A172 (cell line): ENCODE data around the gene HIKESHI. TPM values are rescaled to one million over a fixed set of nuclear protein-coding genes. Genes with fewer than 3 reads are reported as not detected.
"Not testable (repeated sequence)": the region's sequence is repeated elsewhere in the genome, so short reads cannot be mapped to it uniquely, and the experiment has no call there.

Source experiments
- DNase-seq: peaks from one replicate; pipeline ENCODE4 v3.0.0-alpha.2; 2015; ENCODE audit warnings: low spot score
- total RNA-seq: library from RNA; depleted of rRNA; stranded (reverse); fragments of >200 nt; shearing (Covaris generic); gene quantifications from 2 replicates; pipeline ENCODE4 v1.2.3, GENCODE V29; 2014

The HIKESHI gene
- total RNA-seq, 1 experiment from 2014 or later, result 106 TPM

GRCh38 chr11:86292912-86293616 lies 9.0 kb upstream of the HIKESHI start:
- DNase-seq, result no peak

GRCh38 chr11:86294026-86294425 lies 8.0 kb upstream of the HIKESHI start:
- no peak for DNase-seq

GRCh38 chr11:86301742-86302091 lies 323 bp upstream of the HIKESHI start:
- no peak for DNase-seq

DNA sequence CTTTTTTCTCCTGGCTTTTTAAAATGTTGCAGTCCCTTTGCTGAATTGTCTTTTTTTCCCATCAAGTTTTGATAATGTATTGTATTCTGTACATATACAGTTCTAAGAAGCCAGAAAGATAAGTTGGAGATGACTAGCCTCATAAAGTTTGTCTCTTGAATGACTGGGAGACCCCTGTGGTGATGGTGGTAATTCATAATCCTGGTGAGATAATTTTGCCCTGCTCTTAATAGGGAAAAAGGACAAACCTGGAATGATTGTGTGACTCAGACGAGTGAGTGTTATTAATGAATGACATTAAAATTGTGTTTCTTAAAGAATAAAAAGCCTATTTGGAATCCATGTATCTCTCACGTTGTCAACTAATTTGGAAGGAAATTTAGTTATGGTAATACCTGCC lies 1.2 kb downstream of the HIKESHI start:
- peak; percentile 36 for DNase-seq

- DNase-seq, result not testable (repeated sequence)
Observed at GRCh38 chr11:86308710-86309109, 6.7 kb downstream of the HIKESHI start.

DNA sequence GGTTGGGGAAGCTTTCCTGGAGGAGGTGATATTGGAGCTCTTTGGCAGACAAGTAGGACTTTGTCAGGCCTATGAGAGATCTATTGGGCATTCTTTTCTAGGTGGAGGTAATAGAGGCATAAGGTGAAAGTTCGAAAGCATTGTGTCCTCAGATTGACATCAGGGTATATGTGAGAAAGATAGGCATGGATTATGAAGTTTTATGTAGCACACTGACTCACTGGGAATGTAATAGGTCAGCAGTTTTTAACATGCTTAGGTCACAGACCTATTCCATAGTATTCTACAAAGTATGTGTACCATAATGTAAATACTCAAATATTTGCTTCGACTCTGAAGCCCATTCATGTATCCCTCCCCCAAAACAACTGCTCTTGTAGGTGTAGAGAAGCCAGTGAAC lies 11.8 kb downstream of the HIKESHI start:
- no peak for DNase-seq

- DNase-seq, result no peak
Observed at GRCh38 chr11:86314636-86315035, 12.6 kb downstream of the HIKESHI start.

GRCh38 chr11:86335131-86335767 lies 33.2 kb downstream of the HIKESHI start:
- no peak for DNase-seq

GRCh38 chr11:86337227-86337626 lies 35.2 kb downstream of the HIKESHI start:
- DNase-seq, result no peak

DNA sequence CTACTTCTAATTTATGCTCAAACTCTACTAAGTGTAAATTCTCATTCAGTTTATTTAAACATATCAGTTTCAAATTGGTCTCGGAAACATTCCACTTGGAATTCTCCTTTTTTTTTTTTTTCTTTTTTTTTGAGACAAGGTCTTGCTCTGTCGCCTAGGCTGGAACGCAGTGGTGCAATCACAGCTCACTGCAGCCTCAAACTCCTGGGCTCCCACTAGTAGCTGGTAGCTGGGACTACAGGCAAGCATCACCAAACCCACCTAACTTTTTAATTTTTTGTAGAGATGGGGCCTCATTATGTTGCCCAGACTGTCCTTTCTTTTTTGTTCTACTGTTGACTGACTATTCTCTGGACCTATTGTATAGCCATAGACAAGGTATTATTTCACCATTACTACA lies 39.3 kb downstream of the HIKESHI start:
- no peak for DNase-seq

- DNase-seq, result no peak
Observed at GRCh38 chr11:86346513-86346912, 44.5 kb downstream of the HIKESHI start.

DNA sequence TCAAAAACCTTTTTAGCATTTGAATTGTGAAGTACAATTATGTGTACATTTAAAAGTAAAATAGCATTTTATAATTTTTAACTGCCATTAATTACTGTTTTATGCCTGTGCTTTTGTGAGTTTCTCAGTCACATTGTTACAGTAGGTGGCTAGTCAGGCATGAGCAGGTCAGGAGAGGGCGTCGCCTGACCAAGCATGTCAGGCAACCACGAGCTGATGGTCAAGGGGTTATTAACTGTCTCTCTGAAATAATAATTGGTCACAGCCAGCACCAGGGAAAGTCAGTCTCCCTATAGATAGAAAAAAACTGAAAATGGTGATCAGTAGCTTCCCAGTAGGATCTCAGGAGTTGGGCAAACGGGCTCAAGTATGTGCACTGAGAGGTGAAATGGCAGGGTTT lies 53.2 kb downstream of the HIKESHI start:
- peak; percentile 10 for DNase-seq

DNA sequence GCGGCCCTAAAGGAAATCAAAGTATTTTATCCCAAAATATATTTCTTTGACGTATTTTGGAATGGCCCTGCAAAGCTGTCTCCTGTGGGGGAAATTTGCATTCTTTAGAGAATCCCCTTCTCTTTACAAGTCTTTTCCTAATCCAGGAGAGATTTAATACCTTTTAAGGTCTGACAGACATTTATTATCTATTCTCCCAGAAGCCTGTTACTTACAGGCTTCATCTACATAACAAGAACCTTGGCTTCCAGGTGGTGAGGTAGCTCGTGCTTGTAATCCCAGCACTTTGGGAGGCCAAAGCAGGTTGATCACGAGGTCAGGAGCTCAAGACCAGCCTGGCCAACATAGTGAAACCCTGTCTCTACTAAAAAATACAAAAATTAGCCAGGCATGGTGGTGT lies 55.4 kb downstream of the HIKESHI start:
- not testable (repeated sequence) for DNase-seq

DNA sequence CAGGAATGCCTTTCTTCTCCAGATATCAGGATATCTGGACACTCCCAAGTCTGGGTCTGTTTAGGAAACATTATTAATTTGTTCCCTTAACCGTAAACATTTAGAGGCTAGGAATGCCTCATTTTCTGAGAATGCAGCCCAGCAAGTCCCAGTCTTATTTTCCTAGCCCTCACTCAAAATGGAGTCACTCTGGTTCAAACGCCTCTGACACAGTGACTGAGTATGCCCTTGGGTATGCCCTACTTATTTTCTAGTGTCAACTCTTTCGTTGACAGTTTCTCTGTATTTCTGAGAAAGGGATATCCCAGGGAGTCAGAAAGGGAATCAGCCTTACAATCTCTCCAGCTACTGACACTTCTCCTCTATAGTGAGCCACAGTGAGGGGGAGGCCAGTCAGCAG lies 56.7 kb downstream of the HIKESHI start:
- no peak for DNase-seq

DNA sequence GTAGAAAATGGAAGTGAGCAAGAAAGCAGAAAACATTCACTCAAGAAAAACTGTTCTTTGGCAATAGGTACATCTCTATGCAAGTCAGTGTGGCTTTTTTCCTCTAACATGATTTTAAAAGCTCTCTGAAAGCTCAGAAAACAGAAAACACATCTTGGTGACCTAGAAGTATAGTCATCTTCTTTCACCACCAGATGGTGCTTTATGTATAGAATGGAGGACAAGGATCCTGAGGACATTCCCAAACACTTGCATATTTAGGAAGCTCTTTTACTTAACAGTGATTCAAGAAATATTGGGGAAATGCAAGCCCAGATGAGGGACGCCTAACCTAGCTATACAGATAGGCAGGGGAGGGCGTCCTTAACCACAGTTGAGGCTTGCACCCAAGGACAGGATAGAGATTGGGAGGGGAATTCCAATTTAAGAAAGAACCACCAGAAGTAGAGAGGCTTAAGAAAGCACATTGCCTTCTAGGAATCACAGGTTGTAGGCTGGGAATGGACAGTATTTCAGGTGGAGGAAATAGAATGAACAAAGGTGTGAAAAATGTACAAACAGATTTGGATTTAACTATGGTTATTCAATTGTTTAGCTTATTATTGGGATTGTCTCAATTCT lies 58.8 kb downstream of the HIKESHI start:
- DNase-seq, result peak; percentile 21

DNA sequence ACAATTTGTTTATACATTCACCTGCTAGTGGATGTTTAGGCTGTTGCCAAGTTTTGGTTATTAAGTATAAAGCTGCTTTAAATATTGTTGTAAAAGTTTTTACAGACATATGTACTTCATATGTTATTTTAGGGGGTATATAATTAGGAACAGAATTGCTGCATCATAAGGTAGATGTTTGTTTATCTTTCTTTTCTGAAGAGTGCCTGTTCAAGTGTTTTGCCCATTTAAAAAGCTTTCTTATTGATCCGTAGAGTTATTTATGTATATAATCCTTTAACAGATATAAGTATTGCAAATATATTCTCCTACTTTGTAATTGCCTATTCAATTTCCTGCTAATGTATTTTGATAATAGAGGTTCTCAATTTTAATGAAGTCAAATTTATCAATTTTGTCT lies 61.4 kb downstream of the HIKESHI start:
- DNase-seq, result no peak

GRCh38 chr11:86365546-86365945 lies 63.5 kb downstream of the HIKESHI start:
- no peak for DNase-seq

DNA sequence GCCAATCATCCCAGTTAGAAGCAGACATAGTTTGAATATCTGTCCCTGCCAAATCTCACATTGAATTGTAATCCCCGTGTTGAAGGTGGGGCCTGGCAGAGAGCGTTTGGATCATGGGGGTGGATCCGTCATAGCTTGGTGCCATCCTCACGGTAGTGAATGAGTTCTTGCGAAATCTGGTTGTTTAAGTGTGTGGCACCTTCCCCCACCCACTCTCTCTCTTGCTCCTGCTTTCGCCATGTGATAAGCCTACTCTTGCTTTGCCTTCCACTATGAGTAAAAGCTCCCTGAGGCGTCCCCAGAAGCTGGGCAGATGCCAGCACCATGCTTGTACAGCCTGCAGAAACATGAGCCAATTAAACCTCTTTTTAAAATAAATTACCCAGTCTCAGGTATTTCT lies 67.6 kb downstream of the HIKESHI start:
- no peak for DNase-seq

DNA sequence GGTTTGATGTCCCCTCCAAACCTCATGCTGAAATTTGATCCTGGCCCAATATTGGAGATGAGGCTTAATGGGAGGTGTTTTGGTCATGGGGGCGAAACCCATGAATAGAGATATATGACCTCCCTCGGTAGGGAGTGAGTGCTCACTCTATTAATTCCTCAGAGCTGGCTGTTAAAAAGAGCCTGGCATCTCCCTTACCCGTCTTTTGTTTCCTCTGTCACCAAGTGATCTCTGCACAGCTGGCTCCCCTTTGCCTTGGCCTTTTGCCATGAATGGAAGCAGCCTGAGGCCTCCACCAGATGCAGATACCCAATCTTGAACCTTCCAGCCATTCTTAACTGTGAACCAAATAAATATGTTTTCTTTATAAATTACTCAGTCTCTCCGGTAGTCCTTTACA lies 68.1 kb downstream of the HIKESHI start:
- no peak for DNase-seq

- DNase-seq, result peak; percentile 52
Observed at GRCh38 chr11:86370922-86371594, 69.0 kb downstream of the HIKESHI start.

- no peak for DNase-seq
Observed at GRCh38 chr11:86372041-86372440, 70.0 kb downstream of the HIKESHI start.

DNA sequence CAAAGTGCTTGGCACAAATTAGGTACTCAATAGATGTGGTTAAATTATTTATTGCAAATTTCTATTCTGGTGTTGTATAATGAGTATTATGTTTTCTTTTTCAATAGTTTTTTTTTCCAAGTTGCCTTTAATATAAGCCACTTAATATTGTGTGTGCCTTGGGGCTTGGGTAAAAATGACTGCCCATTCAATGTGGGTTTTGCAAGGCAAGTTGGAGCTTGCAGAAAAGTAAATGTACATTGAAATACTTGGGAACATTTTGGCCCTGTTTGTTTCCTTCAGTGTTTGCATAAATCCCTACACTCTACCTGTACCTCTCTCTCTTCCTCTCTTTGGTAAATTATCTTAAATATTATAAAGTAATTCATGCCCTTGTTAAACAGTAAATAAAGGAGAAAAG lies 70.5 kb downstream of the HIKESHI start:
- DNase-seq, result no peak

- no peak for DNase-seq
Observed at GRCh38 chr11:86374069-86374468, 72.0 kb downstream of the HIKESHI start.
